ENCODE data around the gene PRUNE2. TPM values are rescaled to one million over a fixed set of nuclear protein-coding genes. Genes with fewer than 3 reads are reported as not detected.

Gene PRUNE2
- total RNA-seq, 1 donor from 2014 or later = 8.7 TPM

DNA sequence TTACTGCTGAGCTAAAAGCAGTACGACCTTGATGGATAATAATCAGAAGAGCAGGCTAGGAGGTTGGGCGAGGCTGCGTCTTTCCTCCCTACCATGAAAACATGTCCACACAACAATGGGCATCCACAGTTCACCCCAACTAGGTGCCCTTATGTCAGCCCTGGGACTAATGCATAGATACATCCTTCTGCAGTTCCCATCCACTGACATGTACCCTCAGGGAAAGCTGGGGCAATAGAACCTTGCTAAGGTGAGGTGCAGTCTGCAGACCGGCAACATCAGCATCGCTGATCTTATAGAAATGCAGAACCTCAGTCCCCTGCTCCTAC, 697 bp upstream of the PRUNE2 start:
- Histone ChIP-seq H3K9ac (ENCODE audit: low read length) (no peak overlapping the region), H3K27me3 (ENCODE audit: insufficient read depth, low read length) (peaks cover 32% of the 10 kb centered on the region), H3K4me1 (ENCODE audit: insufficient read depth, low read length) (no peaks in the 10 kb centered on the region), H3K36me3 (ENCODE audit: insufficient read depth, low read length) (no peaks in the 10 kb centered on the region), H2AFZ (ENCODE audit: low read depth, low read length) (peak overlapping the region; percentile 45), H3K4me3 (ENCODE audit: insufficient read depth, low read depth, low read length) (peak overlapping the region; percentile 60), H3K27ac (ENCODE audit: low read depth, low read length) (no peak overlapping the region), H3K4me2 (ENCODE audit: low read length) (peak overlapping the region; percentile 97), H3K9me3 (ENCODE audit: insufficient read depth, low read depth, low read length) (no peaks in the 10 kb centered on the region), H3K79me2 (ENCODE audit: insufficient read depth, low read length) (no peaks in the 10 kb centered on the region), H4K20me1 (ENCODE audit: insufficient read depth, low read length) (no peaks in the 10 kb centered on the region)
- H3K36me3 Mint-ChIP-seq (ENCODE audit: low read depth, unreplicated experiment) = peaks cover 4% of the 10 kb centered on the region
- DNase-seq (ENCODE audit: low read depth) = no peak
- peaks cover 4% of the 10 kb centered on the region for H3K9me3 Mint-ChIP-seq (ENCODE audit: unreplicated experiment)
- no peak for FAIRE-seq
- peaks cover 72% of the 10 kb centered on the region for H3K27me3 Mint-ChIP-seq (ENCODE audit: low read depth, unreplicated experiment)
- peak overlapping the region; percentile 74 for H3K4me3 Mint-ChIP-seq (ENCODE audit: unreplicated experiment)
- peaks cover 15% of the 10 kb centered on the region for H3K4me1 Mint-ChIP-seq (ENCODE audit: low read depth, unreplicated experiment)
- TF ChIP-seq CTCF (IDR thresholded peaks at IDR 0.05; ENCODE audit: insufficient read depth, low read depth, low read length) (no peak), EZH2 (IDR thresholded peaks at IDR 0.05; ENCODE audit: insufficient read depth, low read length) (no peak)
- H3K27ac Mint-ChIP-seq (ENCODE audit: unreplicated experiment) = no peak overlapping the region

- peaks cover 4% of the 10 kb centered on the region for H3K36me3 Mint-ChIP-seq (ENCODE audit: low read depth, unreplicated experiment)
- Histone ChIP-seq H3K4me1 (ENCODE audit: insufficient read depth, low read length) (no peaks in the 10 kb centered on the region), H3K4me2 (ENCODE audit: low read length) (peak overlapping the region; percentile 97), H3K27me3 (ENCODE audit: insufficient read depth, low read length) (peaks cover 32% of the 10 kb centered on the region), H4K20me1 (ENCODE audit: insufficient read depth, low read length) (no peaks in the 10 kb centered on the region), H3K36me3 (ENCODE audit: insufficient read depth, low read length) (no peaks in the 10 kb centered on the region), H3K4me3 (ENCODE audit: insufficient read depth, low read depth, low read length) (peak overlapping the region; percentile 60), H3K79me2 (ENCODE audit: insufficient read depth, low read length) (no peaks in the 10 kb centered on the region), H2AFZ (ENCODE audit: low read depth, low read length) (peak overlapping the region; percentile 66), H3K9ac (ENCODE audit: low read length) (no peak overlapping the region), H3K27ac (ENCODE audit: low read depth, low read length) (no peak overlapping the region), H3K9me3 (ENCODE audit: insufficient read depth, low read depth, low read length) (no peaks in the 10 kb centered on the region)
- H3K27me3 Mint-ChIP-seq (ENCODE audit: low read depth, unreplicated experiment) = peaks cover 84% of the 10 kb centered on the region
- H3K9me3 Mint-ChIP-seq (ENCODE audit: unreplicated experiment) = peaks cover 4% of the 10 kb centered on the region
- peak overlapping the region; percentile 31 for H3K27ac Mint-ChIP-seq (ENCODE audit: unreplicated experiment)
- FAIRE-seq (no peak), DNase-seq (ENCODE audit: low read depth) (no peak)
- peak overlapping the region; percentile 87 for H3K4me3 Mint-ChIP-seq (ENCODE audit: unreplicated experiment)
- peaks cover 15% of the 10 kb centered on the region for H3K4me1 Mint-ChIP-seq (ENCODE audit: low read depth, unreplicated experiment)
- TF ChIP-seq CTCF (IDR thresholded peaks at IDR 0.05; ENCODE audit: insufficient read depth, low read depth, low read length) = no peak
- no peak for TF ChIP-seq EZH2 (IDR thresholded peaks at IDR 0.05; ENCODE audit: insufficient read depth, low read length)
These were observed 1.1 kb downstream of the PRUNE2 start for GRCh38 chr9:76904661-76905457.

- Histone ChIP-seq H3K79me2 (ENCODE audit: insufficient read depth, low read length) (no peaks in the 10 kb centered on the region), H3K27ac (ENCODE audit: low read depth, low read length) (no peak overlapping the region), H3K9me3 (ENCODE audit: insufficient read depth, low read depth, low read length) (no peaks in the 10 kb centered on the region), H3K4me2 (ENCODE audit: low read length) (no peak overlapping the region), H2AFZ (ENCODE audit: low read depth, low read length) (no peak overlapping the region), H3K9ac (ENCODE audit: low read length) (no peak overlapping the region), H3K36me3 (ENCODE audit: insufficient read depth, low read length) (no peaks in the 10 kb centered on the region), H3K27me3 (ENCODE audit: insufficient read depth, low read length) (peaks cover 26% of the 10 kb centered on the region), H4K20me1 (ENCODE audit: insufficient read depth, low read length) (no peaks in the 10 kb centered on the region), H3K4me3 (ENCODE audit: insufficient read depth, low read depth, low read length) (no peak overlapping the region), H3K4me1 (ENCODE audit: insufficient read depth, low read length) (no peaks in the 10 kb centered on the region)
- no peak overlapping the region for H3K27ac Mint-ChIP-seq (ENCODE audit: unreplicated experiment)
- peaks cover 15% of the 10 kb centered on the region for H3K4me1 Mint-ChIP-seq (ENCODE audit: low read depth, unreplicated experiment)
- no peak overlapping the region for H3K4me3 Mint-ChIP-seq (ENCODE audit: unreplicated experiment)
- no peaks in the 10 kb centered on the region for H3K9me3 Mint-ChIP-seq (ENCODE audit: unreplicated experiment)
- peaks cover 74% of the 10 kb centered on the region for H3K27me3 Mint-ChIP-seq (ENCODE audit: low read depth, unreplicated experiment)
- TF ChIP-seq EZH2 (IDR thresholded peaks at IDR 0.05; ENCODE audit: insufficient read depth, low read length) (no peak), CTCF (IDR thresholded peaks at IDR 0.05; ENCODE audit: insufficient read depth, low read depth, low read length) (no peak)
- FAIRE-seq (no peak), DNase-seq (ENCODE audit: low read depth) (no peak)
- H3K36me3 Mint-ChIP-seq (ENCODE audit: low read depth, unreplicated experiment) = peaks cover 4% of the 10 kb centered on the region
These were observed 3.5 kb downstream of the PRUNE2 start for GRCh38 chr9:76902395-76902794.
